ENCODE data around the gene C6orf15.

Gene C6orf15

DNA sequence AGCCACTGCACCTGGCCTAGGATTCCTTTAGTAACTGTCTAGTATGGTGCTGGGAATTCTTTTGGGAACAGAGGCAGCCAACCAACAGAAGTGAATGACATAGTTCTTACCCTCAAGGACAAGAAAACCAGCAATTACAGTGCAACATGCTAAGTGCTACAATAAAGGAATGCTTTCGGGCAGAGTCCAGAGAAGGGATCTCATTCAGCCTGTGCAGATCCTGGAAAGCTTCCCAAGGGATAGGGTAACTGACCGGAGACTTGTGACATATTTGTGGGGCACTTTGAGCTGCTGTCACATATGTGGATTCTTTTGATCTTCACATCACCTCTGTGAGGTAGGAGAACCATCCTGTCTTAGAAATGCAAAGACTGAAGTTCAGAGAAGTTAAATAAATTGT lies 46.8 kb downstream of the C6orf15 start:
- no peak for DNase-seq

GRCh38 chr6:31063906-31064435 lies 48.4 kb downstream of the C6orf15 start:
- DNase-seq: no peak

Measured in activated gamma-delta T cell (primary cell).